Hepatocyte (in vitro differentiated cells): Measurements from ENCODE around the gene BOD1L2. TPM values are rescaled to one million over a fixed set of nuclear protein-coding genes. Genes with fewer than 3 reads are reported as not detected.

Experiments used
- DNase-seq: peaks from one replicate; pipeline ENCODE4 v3.0.0-alpha.2; 2016; ENCODE audit warnings: low spot score
- H2AFZ ChIP-seq: fragments of 200-600 bp; sonication (generic); 2 replicates; pipeline ENCODE4 v1.6.0; 2016; ENCODE audit warnings: antibody characterized with exemption, mild to moderate bottlenecking
- H3K27ac ChIP-seq: fragments of 200-600 bp; sonication (generic); 2 replicates; pipeline ENCODE4 v1.5.1; 2016; ENCODE audit warnings: mild to moderate bottlenecking
- H3K27me3 ChIP-seq: fragments of 200-600 bp; sonication (generic); 2 replicates; pipeline ENCODE4 v1.6.1; 2016
- H3K36me3 ChIP-seq: fragments of 200-600 bp; sonication (generic); replicated peaks from 2 replicates; pipeline ENCODE4 v1.5.1; 2016; ENCODE audit warnings: low read depth; ENCODE audit not compliant: insufficient read depth
- H3K4me1 ChIP-seq: fragments of 200-600 bp; sonication (generic); 2 replicates; pipeline ENCODE4 v1.5.1; 2016; ENCODE audit warnings: mild to moderate bottlenecking, moderate library complexity; ENCODE audit not compliant: insufficient read depth
- H3K4me2 ChIP-seq: fragments of 200-600 bp; sonication (generic); 2 replicates; pipeline ENCODE4 v1.6.0; 2016
- H3K4me3 ChIP-seq: fragments of 200-600 bp; sonication (generic); 2 replicates; pipeline ENCODE4 v1.5.1; 2016; ENCODE audit warnings: mild to moderate bottlenecking
- H3K79me2 ChIP-seq: fragments of 200-600 bp; sonication (generic); 2 replicates; pipeline ENCODE4 v1.6.0; 2017; ENCODE audit warnings: mild to moderate bottlenecking
- H3K9me2 ChIP-seq: fragments of 200-600 bp; sonication (generic); replicated peaks from 2 replicates; pipeline ENCODE4 v1.6.0; 2017; ENCODE audit warnings: mild to moderate bottlenecking; ENCODE audit not compliant: insufficient read depth
- H3K9me3 ChIP-seq: fragments of 200-600 bp; sonication (generic); 2 replicates; pipeline ENCODE4 v1.5.1; 2016; ENCODE audit warnings: low read depth, mild to moderate bottlenecking
- H4K20me1 ChIP-seq: fragments of 200-600 bp; sonication (generic); 2 replicates; pipeline ENCODE4 v1.6.0; 2016; ENCODE audit warnings: mild to moderate bottlenecking; ENCODE audit not compliant: insufficient read depth, poor library complexity, severe bottlenecking
- CTCF ChIP-seq: fragments of 200-600 bp; sonication (generic); IDR thresholded peaks from 2 replicates; pipeline ENCODE4 v1.5.1; 2016; ENCODE audit warnings: antibody characterized with exemption, mild to moderate bottlenecking; ENCODE audit not compliant: poor library complexity
- EZH2 ChIP-seq: fragments of 200-600 bp; sonication (generic); IDR thresholded peaks from 2 replicates; pipeline ENCODE4 v1.6.1; 2016; ENCODE audit warnings: antibody characterized with exemption, mild to moderate bottlenecking, borderline replicate concordance
- EZH2phosphoT487 ChIP-seq: fragments of 200-600 bp; sonication (generic); IDR thresholded peaks from one replicate; pipeline ENCODE4 v1.6.1; 2018; ENCODE audit warnings: antibody characterized with exemption, mild to moderate bottlenecking, low read depth, moderate library complexity; ENCODE audit not compliant: unreplicated experiment, severe bottlenecking
- WGBS: methylation state at CpG from one replicate; pipeline ENCODE4 v1.1.6; 2016; ENCODE audit warnings: low lambda C conversion rate; ENCODE audit errors: missing lambda C conversion rate; 5-methylcytosine and 5-hydroxymethylcytosine counted together
- polyA plus RNA-seq: library from polyadenylated mRNA; unstranded; fragments of >200 nt; fragmentation: Nextera tagmentation; extraction: Ambion mirVana; gene quantifications from 2 replicates; pipeline ENCODE4 v1.2.1, GENCODE V29; 2016
- total RNA-seq: library from RNA; depleted of rRNA; stranded (reverse); fragments of >200 nt; gene quantifications from 2 replicates; pipeline ENCODE4 v1.2.3, GENCODE V29; 2014

BOD1L2 gene
- total and polyA plus RNA-seq, 2 experiments from 2014 or later, result 0.23 TPM; not detected in 1

GRCh38 chr18:57194070-57194469 is 47.2 kb downstream of the BOD1L2 start:
- 78% methylated on average over 3 of the region's 3 CpGs for WGBS
- H3K27me3 ChIP-seq, result no peaks in the 10 kb centered on the region

GRCh38 chr18:57194622-57195021 is 47.7 kb downstream of the BOD1L2 start:
- TF ChIP-seq EZH2, result no peak
- no peak for TF ChIP-seq CTCF
- no peak for TF ChIP-seq EZH2phosphoT487
- Histone ChIP-seq H3K27ac (no peak overlapping the region), H3K4me3 (no peak overlapping the region), H2AFZ (no peak overlapping the region), H3K36me3 (no peaks in the 10 kb centered on the region), H3K79me2 (no peaks in the 10 kb centered on the region), H4K20me1 (no peaks in the 10 kb centered on the region), H3K4me1 (no peaks in the 10 kb centered on the region), H3K9me3 (no peaks in the 10 kb centered on the region), H3K27me3 (no peaks in the 10 kb centered on the region), H3K4me2 (no peak overlapping the region), H3K9me2 (no peaks in the 10 kb centered on the region)
- WGBS, result 75% methylated on average over 3 of the region's 3 CpGs
- DNase-seq, result no peak

More at GRCh38 chr18:57194070-57194469, 47.2 kb downstream of the BOD1L2 start:
- no peaks in the 10 kb centered on the region for H3K4me1 ChIP-seq
- no peaks in the 10 kb centered on the region for H4K20me1 ChIP-seq
- H3K27ac ChIP-seq, result no peak overlapping the region
- no peaks in the 10 kb centered on the region for H3K79me2 ChIP-seq
- H3K36me3 ChIP-seq, result no peaks in the 10 kb centered on the region
- no peak overlapping the region for H3K4me2 ChIP-seq
- H3K4me3 ChIP-seq, result no peak overlapping the region
- no peaks in the 10 kb centered on the region for H3K9me2 ChIP-seq
- TF ChIP-seq EZH2 (no peak), CTCF (no peak), EZH2phosphoT487 (no peak)
- no peak for DNase-seq
- no peaks in the 10 kb centered on the region for H3K9me3 ChIP-seq
- H2AFZ ChIP-seq, result no peak overlapping the region

- Histone ChIP-seq H3K27ac (no peak overlapping the region), H3K4me1 (no peaks in the 10 kb centered on the region), H3K4me3 (no peak overlapping the region), H3K79me2 (no peaks in the 10 kb centered on the region), H3K9me2 (no peaks in the 10 kb centered on the region), H2AFZ (no peak overlapping the region), H3K27me3 (no peaks in the 10 kb centered on the region), H3K4me2 (no peak overlapping the region), H4K20me1 (no peaks in the 10 kb centered on the region), H3K9me3 (no peaks in the 10 kb centered on the region), H3K36me3 (no peaks in the 10 kb centered on the region)
- 85% methylated on average over 1 of the region's 1 CpG for WGBS
- no peak for DNase-seq
- no peak for TF ChIP-seq EZH2
- no peak for TF ChIP-seq EZH2phosphoT487
- no peak for TF ChIP-seq CTCF
Measured at GRCh38 chr18:57195341-57195740, 48.5 kb downstream of the BOD1L2 start.

GRCh38 chr18:57197261-57197660 is 50.4 kb downstream of the BOD1L2 start:
- Histone ChIP-seq H3K4me2 (no peak overlapping the region), H3K4me1 (no peaks in the 10 kb centered on the region), H3K27ac (no peak overlapping the region), H3K4me3 (no peak overlapping the region), H4K20me1 (no peaks in the 10 kb centered on the region), H3K27me3 (no peaks in the 10 kb centered on the region), H3K36me3 (no peaks in the 10 kb centered on the region), H3K9me3 (no peaks in the 10 kb centered on the region), H3K79me2 (no peaks in the 10 kb centered on the region), H2AFZ (no peak overlapping the region), H3K9me2 (no peaks in the 10 kb centered on the region)
- 41% methylated on average over 1 of the region's 1 CpG for WGBS
- no peak for DNase-seq
- no peak for TF ChIP-seq EZH2phosphoT487
- TF ChIP-seq EZH2, result no peak
- no peak for TF ChIP-seq CTCF
